HEK293 (cell line): ENCODE data around the gene PADI3.
A peak's percentile ranks its signal among the peaks of the same experiment; 100 is the strongest.

Experiments used
- KLF1 ChIP-seq: fragments of 450-650 bp; formaldehyde crosslinking; IDR thresholded peaks from 2 replicates; pipeline ENCODE4 v1.5.1; 2016; ENCODE audit warnings: missing biosample characterization, missing genetic modification characterization
- MZF1 ChIP-seq: fragments of 450-650 bp; formaldehyde crosslinking; IDR thresholded peaks from 2 replicates; pipeline ENCODE4 v1.5.1; 2017; ENCODE audit warnings: missing biosample characterization, missing genetic modification characterization, borderline replicate concordance
- OVOL3 ChIP-seq: fragments of 450-650 bp; formaldehyde crosslinking; IDR thresholded peaks from 2 replicates; pipeline ENCODE4 v1.5.1; 2016; ENCODE audit warnings: missing biosample characterization, missing genetic modification characterization
- PRDM10 ChIP-seq: fragments of 450-650 bp; formaldehyde crosslinking; IDR thresholded peaks from 2 replicates; pipeline ENCODE4 v1.5.1; 2016; ENCODE audit warnings: missing biosample characterization, missing genetic modification characterization
- SP3 ChIP-seq: fragments of 450-650 bp; formaldehyde crosslinking; IDR thresholded peaks from 2 replicates; pipeline ENCODE4 v1.5.1; 2016; ENCODE audit warnings: missing biosample characterization, missing genetic modification characterization
- ZFHX2 ChIP-seq: fragments of 450-650 bp; formaldehyde crosslinking; conservative IDR thresholded peaks from 2 replicates; pipeline ENCODE4 v1.5.1; 2016; ENCODE audit warnings: missing biosample characterization, missing genetic modification characterization
- ZFP3 ChIP-seq: fragments of 450-650 bp; formaldehyde crosslinking; IDR thresholded peaks from 2 replicates; pipeline ENCODE4 v1.5.1; 2016; ENCODE audit warnings: low read depth, missing biosample characterization, missing genetic modification characterization
- ZNF19 ChIP-seq: fragments of 450-650 bp; formaldehyde crosslinking; IDR thresholded peaks from 2 replicates; pipeline ENCODE4; 2016; ENCODE audit warnings: missing biosample characterization, missing genetic modification characterization, low read depth
- ZNF223 ChIP-seq: fragments of 450-650 bp; formaldehyde crosslinking; IDR thresholded peaks from 2 replicates; pipeline ENCODE4 v1.5.1; 2016; ENCODE audit warnings: missing biosample characterization, missing genetic modification characterization
- ZNF354C ChIP-seq: fragments of 450-650 bp; formaldehyde crosslinking; IDR thresholded peaks from 2 replicates; pipeline ENCODE4 v1.5.1; 2016; ENCODE audit warnings: missing biosample characterization, missing genetic modification characterization, low read depth, borderline replicate concordance
- ZNF366 ChIP-seq: fragments of 450-650 bp; formaldehyde crosslinking; conservative IDR thresholded peaks from 2 replicates; pipeline ENCODE4 v1.5.1; 2016; ENCODE audit warnings: missing biosample characterization, missing genetic modification characterization
- ZNF37A ChIP-seq: fragments of 450-650 bp; IDR thresholded peaks from 2 replicates; pipeline ENCODE4 v1.5.1; 2018; ENCODE audit warnings: missing biosample characterization, missing genetic modification characterization
- ZNF449 ChIP-seq: fragments of 450-650 bp; formaldehyde crosslinking; IDR thresholded peaks from 2 replicates; pipeline ENCODE4 v1.5.1; 2017; ENCODE audit warnings: missing biosample characterization, mild to moderate bottlenecking, missing genetic modification characterization, moderate library complexity
- ZNF48 ChIP-seq: fragments of 450-650 bp; formaldehyde crosslinking; IDR thresholded peaks from 2 replicates; pipeline ENCODE4 v1.5.1; 2016; ENCODE audit warnings: missing biosample characterization, missing genetic modification characterization
- ZNF518A ChIP-seq: fragments of 450-650 bp; formaldehyde crosslinking; conservative IDR thresholded peaks from 2 replicates; pipeline ENCODE4 v1.5.1; 2016; ENCODE audit warnings: low read depth, missing biosample characterization, missing genetic modification characterization
- ZNF530 ChIP-seq: fragments of 450-650 bp; formaldehyde crosslinking; IDR thresholded peaks from 2 replicates; pipeline ENCODE4 v1.5.1; 2016; ENCODE audit warnings: low read depth, missing biosample characterization, missing genetic modification characterization
- ZNF549 ChIP-seq: fragments of 450-650 bp; IDR thresholded peaks from 2 replicates; pipeline ENCODE4 v1.5.1; 2018; ENCODE audit warnings: missing biosample characterization, missing genetic modification characterization, mild to moderate bottlenecking, inconsistent platforms, moderate library complexity
- ZNF664 ChIP-seq: fragments of 450-650 bp; formaldehyde crosslinking; IDR thresholded peaks from 2 replicates; pipeline ENCODE4 v1.5.1; 2016; ENCODE audit warnings: missing biosample characterization, missing genetic modification characterization
- ZNF791 ChIP-seq: fragments of 450-650 bp; formaldehyde crosslinking; IDR thresholded peaks from 2 replicates; pipeline ENCODE4 v1.5.1; 2016; ENCODE audit warnings: missing biosample characterization, missing genetic modification characterization
- ZSCAN23 ChIP-seq: fragments of 450-650 bp; formaldehyde crosslinking; IDR thresholded peaks from 2 replicates; pipeline ENCODE4 v1.5.1; 2016; ENCODE audit warnings: missing biosample characterization, missing genetic modification characterization
- ZXDB ChIP-seq: fragments of 450-650 bp; formaldehyde crosslinking; IDR thresholded peaks from 2 replicates; pipeline ENCODE4 v1.5.1; 2016; ENCODE audit warnings: missing biosample characterization, missing genetic modification characterization
- TF ChIP-seq, protein P1 (sequence below): fragments of 450-650 bp; formaldehyde crosslinking; conservative IDR thresholded peaks from 2 replicates; pipeline ENCODE4 v1.5.1; 2016; ENCODE audit warnings: low read depth, missing biosample characterization, missing genetic modification characterization
- TF ChIP-seq, protein P2 (sequence below): fragments of 450-650 bp; formaldehyde crosslinking; IDR thresholded peaks from 2 replicates; pipeline ENCODE4 v1.5.1; 2016; ENCODE audit warnings: missing biosample characterization, missing genetic modification characterization

The PADI3 gene

DNA sequence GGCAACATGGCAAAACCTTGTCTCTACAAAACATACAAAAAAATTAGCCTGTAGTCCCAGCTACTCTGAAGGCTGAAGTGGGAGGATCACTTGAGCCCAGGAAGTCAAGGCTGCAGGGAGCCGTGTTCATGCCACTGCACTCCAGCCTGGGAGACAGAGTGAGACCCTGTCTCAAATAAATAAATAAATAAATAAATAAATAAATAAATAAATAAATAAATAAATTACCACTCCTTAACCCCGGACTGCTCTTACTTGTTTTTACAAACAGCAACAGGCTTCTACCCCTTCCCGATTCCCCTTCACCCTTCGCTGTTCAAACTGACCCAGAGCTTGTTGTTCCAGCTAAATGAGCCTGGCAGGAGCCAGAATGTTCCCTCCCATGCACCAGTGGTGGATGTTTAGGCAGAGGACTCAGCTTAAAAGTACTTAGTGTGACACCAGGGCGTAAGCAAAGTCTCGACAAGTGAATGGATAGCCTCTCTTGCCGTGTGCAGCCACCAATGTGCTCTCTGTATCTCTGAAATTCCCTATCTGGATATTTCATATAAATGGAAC lies 21.5 kb upstream of the PADI3 start (continued):
- TF ChIP-seq PRDM10 (tag by site-specific recombination) = 0 out of 2 replicates have a peak, but pooled peaks have one; percentile 27
- peak; percentile 79; the same call in 1 of the 2 replicates for TF ChIP-seq ZXDB (tag by site-specific recombination)
- 0 out of 2 replicates have a peak, but pooled peaks have one; percentile 14 for TF ChIP-seq ZNF366 (tag by site-specific recombination)
- peak; percentile 89 for TF ChIP-seq ZNF791
- peak; percentile 97 for TF ChIP-seq ZNF518A (tag by site-specific recombination)
- TF ChIP-seq KLF1 (tag by site-specific recombination) = no peak
- TF ChIP-seq ZNF664 (tag by site-specific recombination) = peak; percentile 82
- peak; percentile 78; the same call in 1 of the 2 replicates for TF ChIP-seq ZNF223 (tag by site-specific recombination)
- TF ChIP-seq ZNF549 (tag by site-specific recombination) = no peak
- TF ChIP-seq, protein P1, sequence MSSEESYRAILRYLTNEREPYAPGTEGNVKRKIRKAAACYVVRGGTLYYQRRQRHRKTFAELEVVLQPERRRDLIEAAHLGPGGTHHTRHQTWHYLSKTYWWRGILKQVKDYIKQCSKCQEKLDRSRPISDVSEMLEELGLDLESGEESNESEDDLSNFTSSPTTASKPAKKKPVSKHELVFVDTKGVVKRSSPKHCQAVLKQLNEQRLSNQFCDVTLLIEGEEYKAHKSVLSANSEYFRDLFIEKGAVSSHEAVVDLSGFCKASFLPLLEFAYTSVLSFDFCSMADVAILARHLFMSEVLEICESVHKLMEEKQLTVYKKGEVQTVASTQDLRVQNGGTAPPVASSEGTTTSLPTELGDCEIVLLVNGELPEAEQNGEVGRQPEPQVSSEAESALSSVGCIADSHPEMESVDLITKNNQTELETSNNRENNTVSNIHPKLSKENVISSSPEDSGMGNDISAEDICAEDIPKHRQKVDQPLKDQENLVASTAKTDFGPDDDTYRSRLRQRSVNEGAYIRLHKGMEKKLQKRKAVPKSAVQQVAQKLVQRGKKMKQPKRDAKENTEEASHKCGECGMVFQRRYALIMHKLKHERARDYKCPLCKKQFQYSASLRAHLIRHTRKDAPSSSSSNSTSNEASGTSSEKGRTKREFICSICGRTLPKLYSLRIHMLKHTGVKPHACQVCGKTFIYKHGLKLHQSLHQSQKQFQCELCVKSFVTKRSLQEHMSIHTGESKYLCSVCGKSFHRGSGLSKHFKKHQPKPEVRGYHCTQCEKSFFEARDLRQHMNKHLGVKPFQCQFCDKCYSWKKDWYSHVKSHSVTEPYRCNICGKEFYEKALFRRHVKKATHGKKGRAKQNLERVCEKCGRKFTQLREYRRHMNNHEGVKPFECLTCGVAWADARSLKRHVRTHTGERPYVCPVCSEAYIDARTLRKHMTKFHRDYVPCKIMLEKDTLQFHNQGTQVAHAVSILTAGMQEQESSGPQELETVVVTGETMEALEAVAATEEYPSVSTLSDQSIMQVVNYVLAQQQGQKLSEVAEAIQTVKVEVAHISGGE (tag by site-specific recombination) = peak; percentile 83
- TF ChIP-seq, protein P2, sequence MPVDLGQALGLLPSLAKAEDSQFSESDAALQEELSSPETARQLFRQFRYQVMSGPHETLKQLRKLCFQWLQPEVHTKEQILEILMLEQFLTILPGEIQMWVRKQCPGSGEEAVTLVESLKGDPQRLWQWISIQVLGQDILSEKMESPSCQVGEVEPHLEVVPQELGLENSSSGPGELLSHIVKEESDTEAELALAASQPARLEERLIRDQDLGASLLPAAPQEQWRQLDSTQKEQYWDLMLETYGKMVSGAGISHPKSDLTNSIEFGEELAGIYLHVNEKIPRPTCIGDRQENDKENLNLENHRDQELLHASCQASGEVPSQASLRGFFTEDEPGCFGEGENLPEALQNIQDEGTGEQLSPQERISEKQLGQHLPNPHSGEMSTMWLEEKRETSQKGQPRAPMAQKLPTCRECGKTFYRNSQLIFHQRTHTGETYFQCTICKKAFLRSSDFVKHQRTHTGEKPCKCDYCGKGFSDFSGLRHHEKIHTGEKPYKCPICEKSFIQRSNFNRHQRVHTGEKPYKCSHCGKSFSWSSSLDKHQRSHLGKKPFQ (tag by site-specific recombination) = 0 out of 2 replicates have a peak, but pooled peaks have one; percentile 33
- peak; percentile 69; the same call in 1 of the 2 replicates for TF ChIP-seq MZF1 (tag by site-specific recombination)
- TF ChIP-seq ZNF48 (tag by site-specific recombination) = no peak
- peak; percentile 50; the same call in 1 of the 2 replicates for TF ChIP-seq ZNF530 (tag by site-specific recombination)
- TF ChIP-seq ZFHX2 (tag by site-specific recombination) = no peak
- peak; percentile 21; the same call in 1 of the 2 replicates for TF ChIP-seq OVOL3
- TF ChIP-seq ZNF19 (tag by site-specific recombination) = 0 out of 2 replicates have a peak, but pooled peaks have one; percentile 62
- no peak for TF ChIP-seq ZNF449 (tag by site-specific recombination)
- TF ChIP-seq ZNF354C (tag by site-specific recombination) = peak; percentile 83; the same call in 1 of the 2 replicates
- peak; percentile 32; the same call in 1 of the 2 replicates for TF ChIP-seq ZFP3
- 0 out of 2 replicates have a peak, but pooled peaks have one; percentile 30 for TF ChIP-seq SP3 (tag by site-specific recombination)
- no peak for TF ChIP-seq ZNF37A (tag by site-specific recombination)
- TF ChIP-seq ZSCAN23 (tag by site-specific recombination) = peak; percentile 26; the same call in 1 of the 2 replicates
